ENCODE measurements around the gene MKI67.

- no peak for TF ChIP-seq CTCF (IDR thresholded peaks at IDR 0.05)
- no peak for TF ChIP-seq POLR2A (IDR thresholded peaks at IDR 0.05)
Observed at GRCh38 chr10:128123846-128124245, 2.4 kb downstream of the MKI67 start.
